AG10803 (cell line): Measurements from ENCODE around the gene FBXW8.

Source experiments
- DNase-seq: peaks from one replicate; pipeline ENCODE4 v3.0.0; 2010; ENCODE audit warnings: low read depth
- H3K4me3 ChIP-seq: 2 replicates; pipeline ENCODE4 v1.5.1; 2011; ENCODE audit warnings: mild to moderate bottlenecking, low read length, control low read depth
- CTCF ChIP-seq: conservative IDR thresholded peaks from 2 replicates; pipeline ENCODE4 v1.5.1; 2011; ENCODE audit warnings: mild to moderate bottlenecking, low read length, control low read depth, inconsistent platforms

The FBXW8 gene

GRCh38 chr12:116910645-116911451 lies at the start of gene FBXW8:
TSS of gene FBXW8 (plus strand) at chr12:116910950. CDS start at chr12:116911038, 88 bp downstream.
- H3K4me3 ChIP-seq: peak within 1 kb of the TSS; percentile 70
- TF ChIP-seq CTCF: no peak

DNA sequence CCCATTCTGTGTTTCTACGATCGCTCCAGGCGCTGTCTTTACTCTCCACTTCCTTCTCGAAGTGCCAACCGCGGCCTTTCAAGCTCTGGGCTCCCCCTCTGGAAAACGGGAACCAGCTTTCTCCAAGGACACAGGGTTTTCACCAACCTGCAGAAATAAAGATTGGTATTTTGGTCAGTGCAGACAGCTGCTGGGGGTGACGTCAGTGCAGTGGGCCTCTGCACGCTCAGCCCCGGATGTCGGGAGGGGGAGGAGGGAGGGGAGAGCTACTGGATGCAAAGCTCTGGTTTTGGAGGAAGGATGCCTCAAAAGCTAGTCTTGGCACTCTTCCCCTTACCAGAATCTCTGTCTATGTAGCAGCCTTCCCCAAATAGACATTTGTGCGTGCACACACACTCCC lies 49.4 kb upstream of the FBXW8 start:
- TF ChIP-seq CTCF: no peak
- DNase-seq: peak; percentile 87
- peak overlapping the region; percentile 15; the same call in 1 of the 2 replicates for H3K4me3 ChIP-seq

More at GRCh38 chr12:116910645-116911451, at the start of gene FBXW8:
- DNase-seq: peak; percentile 68

- TF ChIP-seq CTCF: no peak
- no peak overlapping the region for H3K4me3 ChIP-seq
- DNase-seq: no peak
These were observed 48.6 kb upstream of the FBXW8 start for GRCh38 chr12:116862167-116862566.

DNA sequence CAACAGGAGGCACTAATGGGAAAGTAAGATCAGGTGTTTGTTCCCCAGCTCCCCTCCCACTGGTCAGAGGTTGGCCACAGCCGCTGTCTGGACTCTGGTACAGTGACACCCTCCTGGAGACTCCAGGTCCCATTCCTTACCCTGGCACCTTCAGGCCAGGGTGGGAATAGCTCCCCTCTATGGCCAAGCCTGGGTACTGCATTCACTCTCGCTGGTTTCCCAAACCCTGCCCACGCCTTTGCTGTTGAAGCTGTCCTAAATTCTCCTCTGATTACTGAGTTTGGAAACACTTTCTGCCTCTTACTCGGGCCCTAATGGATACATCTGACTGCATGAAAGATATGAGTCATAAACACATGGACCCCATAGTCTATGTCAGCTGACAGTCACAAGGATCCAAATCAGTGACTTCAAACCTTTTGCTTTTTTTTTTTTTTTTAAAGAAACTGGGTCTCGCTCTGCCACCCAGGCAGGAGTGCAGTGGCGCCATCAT lies 47.4 kb upstream of the FBXW8 start:
- peak; percentile 50 for TF ChIP-seq CTCF
- H3K4me3 ChIP-seq: no peak overlapping the region
- peak; percentile 61 for DNase-seq

GRCh38 chr12:116864371-116865160 lies 46.2 kb upstream of the FBXW8 start:
- peak; percentile 85 for DNase-seq
- no peak overlapping the region for H3K4me3 ChIP-seq
- no peak for TF ChIP-seq CTCF

- no peak overlapping the region for H3K4me3 ChIP-seq
- TF ChIP-seq CTCF: no peak
- no peak for DNase-seq
These were observed 43.2 kb upstream of the FBXW8 start for GRCh38 chr12:116867523-116867922.

- no peak for DNase-seq
- no peak for TF ChIP-seq CTCF
- no peak overlapping the region for H3K4me3 ChIP-seq
These were observed 40.4 kb upstream of the FBXW8 start for GRCh38 chr12:116870306-116870705.
